Sigmoid colon (tissue), 3 donors: Measurements from ENCODE around the gene HBB.

Experiments
- CTCF ChIP-seq, 4 experiments: fragments of 450-650 bp in 3 of 4; fragments of 200-600 bp in 1 of 4; IDR thresholded peaks; one replicate each; pipeline ENCODE4 v1.5.1; 2016 to 2019; ENCODE audit warnings: antibody characterized with exemption in 4 of 4, mild to moderate bottlenecking in 3 of 4, moderate library complexity in 2 of 4
- POLR2A ChIP-seq, 2 donors: fragments of 450-650 bp; IDR thresholded peaks; one replicate each; pipeline ENCODE4 v1.6.1; 2016; ENCODE audit warnings: antibody characterized with exemption in 2 of 2, mild to moderate bottlenecking in 2 of 2, moderate library complexity in 2 of 2

GRCh38 chr11:5188201-5188600, 38.7 kb downstream of the HBB start:
- TF ChIP-seq CTCF (IDR thresholded peaks at IDR 0.05) (no peak), POLR2A (IDR thresholded peaks at IDR 0.05) (no peak)
